Measurements from ENCODE around the gene UNC13C.

DNA sequence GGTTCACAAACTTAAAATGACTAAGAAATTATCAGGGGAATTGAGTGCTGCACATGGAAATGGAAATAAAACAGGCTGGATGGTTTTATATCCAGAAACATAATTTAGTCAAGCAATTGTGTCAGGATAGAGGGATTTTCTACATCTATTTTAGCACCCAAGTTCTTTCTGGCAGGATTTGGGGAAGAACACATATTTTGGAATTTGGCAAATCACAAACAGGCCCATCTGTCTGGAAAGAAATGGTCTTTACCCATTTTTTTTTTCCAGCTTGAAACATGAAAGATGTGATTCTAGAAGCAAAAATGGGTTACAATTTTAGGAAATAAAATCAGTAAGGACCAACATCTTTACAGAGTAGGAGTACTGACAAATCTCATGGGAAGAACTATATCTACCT lies 14.4 kb upstream of the UNC13C start:
- TF ChIP-seq, protein P1, sequence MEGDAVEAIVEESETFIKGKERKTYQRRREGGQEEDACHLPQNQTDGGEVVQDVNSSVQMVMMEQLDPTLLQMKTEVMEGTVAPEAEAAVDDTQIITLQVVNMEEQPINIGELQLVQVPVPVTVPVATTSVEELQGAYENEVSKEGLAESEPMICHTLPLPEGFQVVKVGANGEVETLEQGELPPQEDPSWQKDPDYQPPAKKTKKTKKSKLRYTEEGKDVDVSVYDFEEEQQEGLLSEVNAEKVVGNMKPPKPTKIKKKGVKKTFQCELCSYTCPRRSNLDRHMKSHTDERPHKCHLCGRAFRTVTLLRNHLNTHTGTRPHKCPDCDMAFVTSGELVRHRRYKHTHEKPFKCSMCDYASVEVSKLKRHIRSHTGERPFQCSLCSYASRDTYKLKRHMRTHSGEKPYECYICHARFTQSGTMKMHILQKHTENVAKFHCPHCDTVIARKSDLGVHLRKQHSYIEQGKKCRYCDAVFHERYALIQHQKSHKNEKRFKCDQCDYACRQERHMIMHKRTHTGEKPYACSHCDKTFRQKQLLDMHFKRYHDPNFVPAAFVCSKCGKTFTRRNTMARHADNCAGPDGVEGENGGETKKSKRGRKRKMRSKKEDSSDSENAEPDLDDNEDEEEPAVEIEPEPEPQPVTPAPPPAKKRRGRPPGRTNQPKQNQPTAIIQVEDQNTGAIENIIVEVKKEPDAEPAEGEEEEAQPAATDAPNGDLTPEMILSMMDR (IDR thresholded peaks at IDR 0.05), result no peak
- TF ChIP-seq EP300 (IDR thresholded peaks at IDR 0.05) (no peak), POLR2AphosphoS5 (IDR thresholded peaks at IDR 0.05) (no peak), POLR2A (IDR thresholded peaks at IDR 0.05) (no peak)
